CD14-positive monocyte (primary cell): Measurements from ENCODE around the gene RIPOR3. TPM values are rescaled to one million over a fixed set of nuclear protein-coding genes. Genes with fewer than 3 reads are reported as not detected.

Experiments used
- DNase-seq, 3 donors: peaks; one replicate each; pipeline ENCODE4 v3.0.0-alpha.2; 2011 to 2022
- H2AFZ ChIP-seq: 2 replicates; pipeline ENCODE4 v1.6.0; 2012; ENCODE audit warnings: mild to moderate bottlenecking, low read depth, low read length, inconsistent platforms; ENCODE audit not compliant: insufficient read depth, poor library complexity, severe bottlenecking
- H3K27ac ChIP-seq, 2 donors: 1 replicate in 1 of 2; 2 replicates in 1 of 2; pipeline ENCODE4 v1.5.1; 2012 to 2013; ENCODE audit warnings: low read length in 2 of 2, control low read depth in 1 of 2, inconsistent platforms in 1 of 2, low read depth in 1 of 2, mild to moderate bottlenecking in 1 of 2
- H3K27me3 ChIP-seq, 2 donors: one replicate each; pipeline versions ENCODE4 v1.6.0 to v1.6.1; 2011 to 2013; ENCODE audit warnings: low read length in 2 of 2; ENCODE audit not compliant: control insufficient read depth in 2 of 2, insufficient read depth in 2 of 2
- H3K36me3 ChIP-seq, 2 donors: replicated peaks in 1 of 2; 1 replicate in 1 of 2; 2 replicates in 1 of 2; pipeline versions ENCODE4 v1.5.1 to v1.6.1; 2012 to 2013; ENCODE audit warnings: low read length in 2 of 2, control low read depth in 1 of 2, inconsistent platforms in 1 of 2, mild to moderate bottlenecking in 1 of 2; ENCODE audit not compliant: insufficient read depth in 2 of 2, control insufficient read depth in 1 of 2
- H3K4me1 ChIP-seq, 2 donors: 1 replicate in 1 of 2; 2 replicates in 1 of 2; pipeline versions ENCODE4 v1.5.1 to v1.6.1; 2012 to 2013; ENCODE audit warnings: low read length in 2 of 2, control low read depth in 1 of 2, inconsistent platforms in 1 of 2, mild to moderate bottlenecking in 1 of 2, moderate library complexity in 1 of 2; ENCODE audit not compliant: insufficient read depth in 2 of 2, control insufficient read depth in 1 of 2
- H3K4me2 ChIP-seq: replicated peaks from 2 replicates; pipeline ENCODE3; 2012; ENCODE audit warnings: low read length, moderate library complexity, mild to moderate bottlenecking; ENCODE audit not compliant: poor library complexity, severe bottlenecking; ENCODE audit errors: extremely low read depth
- H3K4me3 ChIP-seq, 3 experiments: fragments of 200-600 bp in 1 of 3; sonication (generic) in 1 of 3; replicated peaks in 1 of 3; 1 replicate in 2 of 3; 2 replicates in 1 of 3; pipeline ENCODE4 v1.5.1; 2011 to 2013; ENCODE audit warnings: low read length in 3 of 3, mild to moderate bottlenecking in 3 of 3, control low read depth in 2 of 3, low read depth in 2 of 3, inconsistent platforms in 1 of 3, moderate library complexity in 1 of 3
- H3K79me2 ChIP-seq: 2 replicates; pipeline ENCODE4 v1.6.0; 2012; ENCODE audit warnings: mild to moderate bottlenecking, control low read depth, inconsistent platforms, low read length, moderate library complexity; ENCODE audit not compliant: insufficient read depth
- H3K9ac ChIP-seq: 2 replicates; pipeline ENCODE4 v1.6.0; 2017; ENCODE audit warnings: low read length, mild to moderate bottlenecking; ENCODE audit not compliant: insufficient read depth, poor library complexity, severe bottlenecking
- H3K9me3 ChIP-seq, 2 donors: replicated peaks in 1 of 2; 1 replicate in 1 of 2; 2 replicates in 1 of 2; pipeline versions ENCODE4 v1.5.1 to v1.6.1; 2012 to 2013; ENCODE audit warnings: low read length in 2 of 2, control low read depth in 1 of 2; ENCODE audit not compliant: control insufficient read depth in 1 of 2, insufficient read depth in 1 of 2
- H4K20me1 ChIP-seq: 2 replicates; pipeline ENCODE4 v1.6.0; 2012; ENCODE audit warnings: mild to moderate bottlenecking, low read length, control low read depth, moderate library complexity; ENCODE audit not compliant: insufficient read depth
- H3K27ac Mint-ChIP-seq, 7 donors: one replicate each; pipeline ENCODE4 v1.8.0; 2020; ENCODE audit warnings: mild to moderate bottlenecking in 7 of 7, mixed read lengths in 7 of 7, moderate library complexity in 6 of 7, inconsistent platforms in 2 of 7
- H3K27me3 Mint-ChIP-seq, 3 donors: one replicate each; pipeline ENCODE4 v1.8.0; 2021 to 2022; ENCODE audit warnings: low read depth in 3 of 3, mild to moderate bottlenecking in 3 of 3, mixed read lengths in 3 of 3, moderate library complexity in 3 of 3, inconsistent platforms in 1 of 3
- H3K36me3 Mint-ChIP-seq, 2 donors: one replicate each; pipeline ENCODE4 v1.8.0; 2020; ENCODE audit warnings: mixed read lengths in 2 of 2, inconsistent platforms in 1 of 2, mild to moderate bottlenecking in 1 of 2
- H3K4me1 Mint-ChIP-seq: one replicate; pipeline ENCODE4 v1.8.0; 2020; ENCODE audit warnings: mild to moderate bottlenecking, mixed read lengths
- H3K4me3 Mint-ChIP-seq, 2 donors: one replicate each; pipeline ENCODE4 v1.8.0; 2020; ENCODE audit warnings: mild to moderate bottlenecking in 2 of 2, mixed read lengths in 2 of 2, moderate library complexity in 1 of 2
- H3K9me3 Mint-ChIP-seq, 7 donors: one replicate each; pipeline ENCODE4 v1.8.0; 2020 to 2022; ENCODE audit warnings: mixed read lengths in 7 of 7, mild to moderate bottlenecking in 6 of 7, moderate library complexity in 6 of 7, inconsistent platforms in 2 of 7
- CTCF ChIP-seq: fragments of 200-600 bp; IDR thresholded peaks from one replicate; pipeline ENCODE4 v1.8.0; 2022; ENCODE audit warnings: antibody characterized with exemption, mild to moderate bottlenecking
- WGBS: methylation state at CpG from one replicate; pipeline ENCODE4 v1.1.5; 2013; ENCODE audit warnings: missing lambda C conversion rate; ENCODE audit not compliant: insufficient coverage; 5-methylcytosine and 5-hydroxymethylcytosine counted together
- intact Hi-C, 2 donors: fragments of 100-400 bp; cut with micrococcal nuclease; formaldehyde crosslinking; loops; one replicate each; pipeline versions ENCODE4 v1.15.0 to v1.15.1; 2023
- polyA plus RNA-seq, 3 donors: library from polyadenylated mRNA; depleted of rRNA in 1 of 3; unstranded in 2 of 3; stranded (reverse) in 1 of 3; fragments of 300-500 nt in 2 of 3; fragments of >200 nt in 1 of 3; fragmentation: Illumina TruSeq in 2 of 3; gene quantifications; 1 replicate in 2 of 3; 2 replicates in 1 of 3; pipeline ENCODE4 v1.2.3, GENCODE V29; 2012 to 2021

Gene RIPOR3
- polyA plus RNA-seq, 3 donors = not detected

GRCh38 chr20:50634191-50634590 lies 57.2 kb downstream of the RIPOR3 start:
- Mint-ChIP-seq H3K27me3 (peaks cover 1 to 10% (median 4%) of the 10 kb centered on the region in 3 donors), H3K4me1 (peaks cover 3% of the 10 kb centered on the region), H3K27ac (no peak overlapping the region), H3K4me3 (no peak overlapping the region), H3K36me3 (no peaks in the 10 kb centered on the region), H3K9me3 (no peaks in the 10 kb centered on the region)
- H3K27me3 ChIP-seq = no peaks in the 10 kb centered on the region
- H3K27ac ChIP-seq = no peak overlapping the region
- H4K20me1 ChIP-seq = no peaks in the 10 kb centered on the region
- H3K4me1 ChIP-seq = no peaks in the 10 kb centered on the region
- H3K36me3 ChIP-seq = no peaks in the 10 kb centered on the region
- no peaks in the 10 kb centered on the region for H3K9me3 ChIP-seq
- no peak overlapping the region for H2AFZ ChIP-seq
- H3K4me2 ChIP-seq = no peak overlapping the region
- intact Hi-C loops = no loop called here
- no peak for TF ChIP-seq CTCF
- no peak overlapping the region for H3K4me3 ChIP-seq
- H3K79me2 ChIP-seq = no peaks in the 10 kb centered on the region
- no peak overlapping the region for H3K9ac ChIP-seq
- DNase-seq = no peak
- WGBS = 96% methylated on average over 5 of the region's 6 CpGs

GRCh38 chr20:50633361-50633760 lies 58.0 kb downstream of the RIPOR3 start:
- DNase-seq = no peak
- TF ChIP-seq CTCF = no peak
- WGBS = 83% methylated on average over 5 of the region's 10 CpGs
- Histone ChIP-seq H3K27me3 (no peaks in the 10 kb centered on the region), H3K4me3 (no peak overlapping the region), H3K9ac (no peak overlapping the region), H3K4me2 (no peak overlapping the region), H2AFZ (no peak overlapping the region), H3K4me1 (no peaks in the 10 kb centered on the region), H3K9me3 (no peaks in the 10 kb centered on the region), H3K36me3 (no peaks in the 10 kb centered on the region), H3K79me2 (no peaks in the 10 kb centered on the region), H3K27ac (no peak overlapping the region), H4K20me1 (no peaks in the 10 kb centered on the region)
- Mint-ChIP-seq H3K27ac (no peak overlapping the region), H3K27me3 (peaks cover 1 to 10% (median 4%) of the 10 kb centered on the region in 3 donors), H3K4me3 (no peak overlapping the region), H3K9me3 (no peaks in the 10 kb centered on the region), H3K36me3 (no peaks in the 10 kb centered on the region), H3K4me1 (peaks cover 3% of the 10 kb centered on the region)
- intact Hi-C loops = no loop called here
